ENCODE measurements around the gene GFI1.

DNA sequence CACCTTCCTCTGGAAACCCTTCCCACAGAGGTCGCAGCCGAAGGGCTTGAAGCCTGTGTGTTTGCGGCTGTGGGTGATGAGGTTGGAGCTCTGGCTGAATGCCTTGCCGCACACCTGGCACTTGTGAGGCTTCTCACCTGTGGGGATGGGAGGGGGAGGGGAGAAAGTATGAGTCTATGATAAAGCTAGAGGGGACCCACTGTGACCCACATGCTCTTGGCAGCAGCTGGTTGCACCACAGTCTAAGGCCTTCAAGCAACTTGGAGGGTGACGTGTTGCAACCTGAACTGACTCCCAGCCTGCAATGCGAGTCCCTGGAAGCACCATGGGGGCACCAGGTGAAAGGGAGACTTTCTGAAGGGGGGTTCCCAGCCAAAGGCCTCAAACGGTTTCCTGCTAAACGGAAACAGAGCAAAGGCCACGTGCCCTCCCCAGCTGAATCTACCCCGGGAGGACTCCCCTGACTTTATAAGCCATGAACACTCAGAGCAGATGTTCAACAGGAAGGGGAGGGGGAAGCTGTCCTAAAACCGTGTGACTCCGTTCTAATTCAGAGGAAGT, 10.6 kb downstream of the GFI1 start:
- TF ChIP-seq, protein P1, sequence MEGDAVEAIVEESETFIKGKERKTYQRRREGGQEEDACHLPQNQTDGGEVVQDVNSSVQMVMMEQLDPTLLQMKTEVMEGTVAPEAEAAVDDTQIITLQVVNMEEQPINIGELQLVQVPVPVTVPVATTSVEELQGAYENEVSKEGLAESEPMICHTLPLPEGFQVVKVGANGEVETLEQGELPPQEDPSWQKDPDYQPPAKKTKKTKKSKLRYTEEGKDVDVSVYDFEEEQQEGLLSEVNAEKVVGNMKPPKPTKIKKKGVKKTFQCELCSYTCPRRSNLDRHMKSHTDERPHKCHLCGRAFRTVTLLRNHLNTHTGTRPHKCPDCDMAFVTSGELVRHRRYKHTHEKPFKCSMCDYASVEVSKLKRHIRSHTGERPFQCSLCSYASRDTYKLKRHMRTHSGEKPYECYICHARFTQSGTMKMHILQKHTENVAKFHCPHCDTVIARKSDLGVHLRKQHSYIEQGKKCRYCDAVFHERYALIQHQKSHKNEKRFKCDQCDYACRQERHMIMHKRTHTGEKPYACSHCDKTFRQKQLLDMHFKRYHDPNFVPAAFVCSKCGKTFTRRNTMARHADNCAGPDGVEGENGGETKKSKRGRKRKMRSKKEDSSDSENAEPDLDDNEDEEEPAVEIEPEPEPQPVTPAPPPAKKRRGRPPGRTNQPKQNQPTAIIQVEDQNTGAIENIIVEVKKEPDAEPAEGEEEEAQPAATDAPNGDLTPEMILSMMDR (IDR thresholded peaks at IDR 0.05), result no peak
- no peak for TF ChIP-seq POLR2AphosphoS5 (IDR thresholded peaks at IDR 0.05)
